Suppressor macrophage treated with lipopolysaccharide for 4 hours (primary cell): ENCODE data around the gene CCDC71L.

Experiments
- DNase-seq: peaks from one replicate; pipeline ENCODE4 v3.0.0-alpha.2; 2020

Gene CCDC71L

GRCh38 chr7:106658316-106659165 is 2.4 kb downstream of the CCDC71L start:
- DNase-seq: no peak

- DNase-seq: peak; percentile 82
Observed at GRCh38 chr7:106657085-106657991, 3.6 kb downstream of the CCDC71L start.

GRCh38 chr7:106655703-106656498 is 5.1 kb downstream of the CCDC71L start:
- no peak for DNase-seq

GRCh38 chr7:106653488-106653887 is 7.5 kb downstream of the CCDC71L start:
- no peak for DNase-seq

- no peak for DNase-seq
Observed at GRCh38 chr7:106652909-106653308, 8.0 kb downstream of the CCDC71L start.

GRCh38 chr7:106652092-106652491 is 8.9 kb downstream of the CCDC71L start:
- no peak for DNase-seq

GRCh38 chr7:106646256-106646655 is 14.7 kb downstream of the CCDC71L start:
- DNase-seq: no peak

GRCh38 chr7:106644999-106645398 is 16.0 kb downstream of the CCDC71L start:
- peak; percentile 73 for DNase-seq

- no peak for DNase-seq
Observed at GRCh38 chr7:106643216-106644000, 17.6 kb downstream of the CCDC71L start.

GRCh38 chr7:106641416-106641815 is 19.5 kb downstream of the CCDC71L start:
- no peak for DNase-seq

- peak; percentile 49 for DNase-seq
Observed at GRCh38 chr7:106640368-106641141, 20.4 kb downstream of the CCDC71L start.

- no peak for DNase-seq
Observed at GRCh38 chr7:106639476-106640334, 21.3 kb downstream of the CCDC71L start.

GRCh38 chr7:106635411-106635810 is 25.5 kb downstream of the CCDC71L start:
- DNase-seq: no peak

- DNase-seq: no peak
Observed at GRCh38 chr7:106634958-106635357, 26.0 kb downstream of the CCDC71L start.

GRCh38 chr7:106630648-106631047 is 30.3 kb downstream of the CCDC71L start:
- no peak for DNase-seq

GRCh38 chr7:106629516-106629915 is 31.4 kb downstream of the CCDC71L start:
- DNase-seq: no peak

GRCh38 chr7:106626376-106627164 is 34.4 kb downstream of the CCDC71L start:
- DNase-seq: no peak

GRCh38 chr7:106625678-106626301 is 35.2 kb downstream of the CCDC71L start:
- no peak for DNase-seq

GRCh38 chr7:106623853-106624252 is 37.1 kb downstream of the CCDC71L start:
- peak; percentile 24 for DNase-seq
